HS-5 (cell line): ENCODE results near the gene APOBEC3F.
"Not testable (repeated sequence)": the region's sequence is repeated elsewhere in the genome, so short reads cannot be mapped to it uniquely, and the experiment has no call there.

Experiments
- DNase-seq: peaks from one replicate; pipeline ENCODE4 v3.0.0-alpha.2; 2012; ENCODE audit warnings: low read depth

Gene APOBEC3F

DNA sequence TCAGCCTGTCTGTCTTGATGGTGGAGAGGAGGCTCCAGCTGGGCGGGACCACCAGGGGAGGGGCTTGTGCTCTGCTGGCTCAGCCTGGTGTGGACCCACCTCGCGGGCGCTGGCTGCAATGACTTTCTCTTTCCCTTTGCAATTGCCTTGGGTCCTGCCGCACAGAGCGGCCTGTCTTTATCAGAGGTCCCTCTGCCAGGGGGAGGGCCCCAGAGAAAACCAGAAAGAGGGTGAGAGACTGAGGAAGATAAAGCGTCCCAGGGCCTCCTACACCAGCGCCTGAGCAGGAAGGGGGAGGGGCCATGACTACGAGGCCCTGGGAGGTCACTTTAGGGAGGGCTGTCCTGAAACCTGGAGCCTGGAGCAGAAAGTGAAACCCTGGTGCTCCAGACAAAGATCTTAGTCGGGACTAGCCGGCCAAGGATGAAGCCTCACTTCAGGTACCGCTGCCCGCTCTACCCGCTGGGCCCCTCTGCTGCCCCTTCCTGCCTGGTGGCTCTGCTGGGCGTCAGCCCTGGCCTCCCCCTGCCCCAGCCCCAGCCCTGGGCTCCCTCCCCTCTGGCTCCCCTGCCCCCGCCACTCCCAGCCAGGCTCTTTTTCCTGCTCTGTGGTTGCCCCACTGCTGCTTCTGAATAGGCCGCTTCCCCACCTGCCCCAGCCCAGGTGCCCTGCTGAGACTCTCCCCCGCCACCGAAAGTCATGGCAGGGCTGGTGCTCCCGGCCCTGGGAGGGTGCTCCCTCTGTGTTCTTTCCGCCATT, at the start of gene APOBEC3F:
Gene APOBEC3F (plus strand): TSS at position 327 of the 759 bp plus-strand sequence. CDS start 97 bp downstream, at position 424.
- DNase-seq = peak; percentile 11

DNA sequence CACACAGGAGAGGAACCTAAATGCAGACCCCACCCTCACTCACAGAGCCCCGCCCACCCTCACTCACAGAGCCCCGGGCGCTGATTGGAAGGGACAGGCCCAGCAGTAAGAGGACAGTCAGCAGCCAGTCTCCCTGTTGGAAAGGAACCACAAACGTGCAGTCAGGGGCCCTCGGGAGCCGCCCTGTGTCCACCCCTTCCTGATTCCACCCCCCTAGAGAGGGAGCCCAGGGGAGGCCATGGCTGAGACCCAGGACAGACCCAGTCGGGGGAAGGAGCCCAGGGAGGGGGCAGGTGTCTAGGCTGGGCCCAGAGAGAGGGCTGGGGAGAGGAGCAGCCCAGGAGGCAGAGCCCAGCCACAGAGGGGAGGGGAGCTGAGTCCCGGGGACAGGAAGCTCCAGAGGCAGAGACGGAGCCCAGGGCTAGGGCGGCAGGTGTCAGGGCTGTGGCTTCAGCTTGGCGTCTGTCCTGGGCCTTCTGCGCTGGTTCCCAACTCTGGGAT, 47.7 kb upstream of the APOBEC3F start:
- not testable (repeated sequence) for DNase-seq

DNA sequence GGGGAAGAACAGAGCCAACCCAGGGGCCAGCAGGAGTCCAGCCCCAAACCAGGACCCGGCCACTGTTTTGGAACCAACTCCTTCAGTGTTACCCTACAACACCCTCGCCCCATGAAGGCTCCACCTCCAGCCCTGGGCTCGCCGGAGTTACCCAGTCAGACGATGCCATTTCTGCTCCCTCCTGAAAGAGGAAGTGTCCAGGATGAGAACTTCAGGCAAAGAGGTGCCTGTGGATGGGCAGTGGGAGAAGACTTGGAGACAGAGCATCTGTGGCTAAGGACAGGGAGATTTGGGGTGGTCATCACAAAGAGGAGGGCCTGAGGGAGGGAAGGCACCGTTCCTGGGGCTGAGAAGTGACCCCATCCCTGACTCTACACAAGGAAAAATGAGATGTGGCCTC, 44.6 kb upstream of the APOBEC3F start:
- no peak for DNase-seq

DNA sequence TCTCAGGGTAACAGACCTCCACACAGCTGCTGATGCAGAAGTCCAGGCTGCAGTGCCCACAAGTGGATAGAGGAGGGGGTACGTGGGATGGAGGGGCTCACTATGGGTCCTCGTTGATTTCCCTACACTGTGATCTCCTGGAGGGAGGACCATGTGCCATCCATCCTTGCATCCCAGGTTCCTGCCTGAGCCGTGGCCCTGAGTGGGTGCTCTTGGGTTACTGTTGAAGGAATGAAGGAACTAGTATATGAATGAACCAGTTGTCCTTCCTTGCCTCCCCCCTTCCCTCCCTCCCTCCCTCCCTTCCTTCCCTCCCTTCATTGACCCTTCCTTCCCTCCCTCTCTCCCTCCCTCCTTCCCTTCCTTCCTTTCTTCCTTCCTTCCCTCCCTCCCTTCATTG, 43.1 kb upstream of the APOBEC3F start:
- DNase-seq = no peak

DNA sequence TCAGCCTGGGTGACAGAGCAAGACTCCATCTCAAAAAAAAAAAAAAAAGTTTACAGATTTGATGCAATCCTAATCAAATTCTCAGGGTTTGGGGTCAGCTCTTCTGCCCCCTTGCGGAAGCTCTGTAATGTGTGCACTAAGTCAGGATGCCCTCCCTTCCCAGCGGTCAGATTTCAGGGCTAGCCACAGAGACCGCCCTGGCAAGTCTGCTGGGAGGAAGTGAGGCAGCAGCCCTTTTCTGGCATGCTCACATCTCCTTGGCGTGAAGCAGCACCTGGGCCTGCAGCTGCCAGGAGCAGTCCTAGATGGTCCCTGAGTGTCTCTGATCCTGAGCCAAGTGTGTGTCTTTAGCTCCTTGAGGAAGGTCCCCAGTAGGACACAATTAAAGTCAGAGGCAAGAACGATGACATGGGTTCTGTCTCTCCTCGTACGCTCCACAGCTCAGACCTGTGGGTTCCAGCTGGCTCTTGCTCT, 37.5 kb upstream of the APOBEC3F start:
- peak; percentile 73 for DNase-seq

DNA sequence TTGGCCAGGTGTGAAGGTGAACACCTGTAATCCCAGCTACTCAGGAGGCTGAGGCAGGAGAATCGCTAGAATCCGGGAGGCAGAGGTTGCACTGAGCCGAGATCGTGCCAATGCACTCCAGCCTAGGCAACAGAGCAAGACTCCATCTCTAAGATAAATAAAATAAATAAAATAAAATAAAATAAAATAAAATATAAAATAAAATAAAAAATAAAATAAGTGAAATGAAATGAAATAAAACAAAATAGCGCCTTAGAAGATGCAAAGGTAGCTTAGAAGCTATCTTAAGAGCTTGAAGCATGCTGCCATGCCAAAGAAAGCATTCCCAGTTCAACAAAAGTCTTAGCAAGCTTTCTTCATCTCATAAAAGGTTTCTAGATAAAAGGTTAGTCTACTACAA, 33.5 kb upstream of the APOBEC3F start:
- no peak for DNase-seq

DNA sequence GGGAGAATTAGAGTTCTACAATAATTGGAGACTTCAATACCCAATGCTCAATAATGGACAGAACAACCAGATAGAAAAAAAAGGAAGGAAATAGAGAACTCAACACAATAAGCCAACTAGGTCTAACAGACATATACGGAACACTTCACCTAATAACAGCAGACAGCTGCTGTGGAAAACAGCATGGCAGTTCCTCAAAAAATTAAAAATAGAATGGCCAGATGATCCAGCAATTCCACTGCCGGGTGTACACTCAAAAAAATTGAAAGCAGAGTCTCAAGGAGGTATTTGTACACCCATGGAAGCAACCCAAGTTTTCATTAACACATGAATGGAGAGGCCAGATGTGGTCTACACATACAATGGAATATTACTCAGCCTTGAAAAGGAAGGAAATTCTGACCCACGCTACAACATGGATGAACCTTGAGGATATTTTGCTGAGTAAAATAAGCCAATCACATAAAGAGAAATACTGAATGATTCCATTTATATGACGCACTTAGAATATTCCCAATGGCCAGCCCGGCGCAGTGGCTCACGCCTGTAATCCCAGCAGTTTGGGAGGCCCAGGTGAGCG, 32.3 kb upstream of the APOBEC3F start:
- DNase-seq = not testable (repeated sequence)

DNA sequence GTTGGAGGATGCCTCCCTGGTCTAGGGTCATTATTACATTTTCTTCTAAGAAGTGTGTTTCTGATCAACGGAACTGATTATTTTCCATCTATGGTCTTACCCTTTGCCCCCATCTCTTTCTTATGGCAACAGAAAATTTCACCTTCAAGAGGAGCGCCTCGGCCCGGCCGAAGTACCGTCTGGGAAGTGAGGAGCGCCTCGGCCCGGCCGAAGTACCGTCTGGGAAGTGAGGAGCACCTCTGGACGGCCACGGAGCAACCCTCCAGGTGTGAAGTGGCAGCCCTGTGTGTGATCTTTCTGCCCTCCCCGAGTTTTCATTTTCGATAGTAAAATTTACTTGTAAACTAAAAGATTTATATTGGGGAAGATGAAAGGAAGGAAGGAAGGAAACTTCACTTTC, 29.7 kb upstream of the APOBEC3F start:
- no peak for DNase-seq

DNA sequence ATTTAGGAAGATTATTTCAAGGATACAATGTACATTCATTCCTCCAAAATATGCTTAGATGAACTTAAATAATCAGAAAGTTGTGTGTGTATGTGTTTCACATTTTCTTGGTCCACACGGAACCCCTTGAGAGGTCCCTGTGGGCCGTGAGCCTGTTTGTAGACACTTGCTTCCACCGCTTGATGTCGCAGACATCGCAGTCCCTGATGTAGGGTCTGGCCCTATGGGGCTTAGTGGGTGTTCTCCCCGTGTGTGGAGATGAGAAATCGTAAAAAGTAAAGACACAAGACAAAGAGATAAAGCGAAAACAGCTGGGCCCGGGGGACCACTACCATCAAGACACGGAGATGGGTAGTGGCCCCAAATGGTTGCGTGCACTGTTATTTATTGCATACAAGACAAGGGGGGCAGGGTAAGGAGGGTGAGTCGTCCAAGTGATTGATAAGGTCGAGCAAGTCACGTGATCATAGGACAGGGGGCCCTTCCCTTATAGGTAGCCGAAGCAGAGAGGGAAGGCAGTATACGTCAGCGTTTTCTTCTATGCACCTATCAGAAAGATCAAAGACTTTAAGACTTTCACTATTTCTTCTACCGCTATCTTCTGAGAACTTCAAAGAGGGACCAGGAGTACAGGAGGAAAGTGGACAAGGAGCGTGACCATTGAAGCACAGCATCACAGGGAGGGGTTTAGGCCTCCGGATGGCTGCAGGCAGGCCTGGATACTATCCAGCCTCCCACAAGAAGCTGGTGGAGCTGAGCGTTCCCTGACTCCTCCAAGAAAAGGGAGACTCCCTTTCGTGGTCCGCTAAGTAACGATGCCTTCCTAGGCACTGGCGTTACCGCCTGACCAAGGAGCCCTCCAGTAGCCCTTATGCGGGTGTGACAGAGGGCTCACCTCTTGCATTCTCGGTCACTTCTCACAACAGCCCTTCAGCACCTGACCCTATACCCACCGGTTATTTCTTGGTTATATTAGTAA, 27.8 kb upstream of the APOBEC3F start:
- DNase-seq = no peak

DNA sequence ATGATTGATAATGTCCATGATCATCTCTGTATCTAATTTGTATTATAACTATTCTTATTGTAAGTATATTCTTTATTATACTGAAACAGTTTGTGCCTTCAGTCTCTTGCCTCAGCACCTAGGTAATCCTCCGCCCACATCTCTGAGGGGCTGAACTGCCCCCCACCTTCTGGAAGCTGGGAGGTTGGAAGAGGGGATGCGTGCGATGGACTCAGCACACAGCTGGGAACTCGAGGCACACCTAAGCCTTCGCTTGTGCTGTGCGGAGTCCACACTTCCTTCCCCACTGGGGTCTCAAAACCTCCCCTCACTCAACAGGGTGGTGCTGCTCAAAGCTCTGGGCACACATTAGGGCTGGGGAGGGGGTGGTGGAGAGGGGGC, 27.1 kb upstream of the APOBEC3F start:
- not testable (repeated sequence) for DNase-seq

DNA sequence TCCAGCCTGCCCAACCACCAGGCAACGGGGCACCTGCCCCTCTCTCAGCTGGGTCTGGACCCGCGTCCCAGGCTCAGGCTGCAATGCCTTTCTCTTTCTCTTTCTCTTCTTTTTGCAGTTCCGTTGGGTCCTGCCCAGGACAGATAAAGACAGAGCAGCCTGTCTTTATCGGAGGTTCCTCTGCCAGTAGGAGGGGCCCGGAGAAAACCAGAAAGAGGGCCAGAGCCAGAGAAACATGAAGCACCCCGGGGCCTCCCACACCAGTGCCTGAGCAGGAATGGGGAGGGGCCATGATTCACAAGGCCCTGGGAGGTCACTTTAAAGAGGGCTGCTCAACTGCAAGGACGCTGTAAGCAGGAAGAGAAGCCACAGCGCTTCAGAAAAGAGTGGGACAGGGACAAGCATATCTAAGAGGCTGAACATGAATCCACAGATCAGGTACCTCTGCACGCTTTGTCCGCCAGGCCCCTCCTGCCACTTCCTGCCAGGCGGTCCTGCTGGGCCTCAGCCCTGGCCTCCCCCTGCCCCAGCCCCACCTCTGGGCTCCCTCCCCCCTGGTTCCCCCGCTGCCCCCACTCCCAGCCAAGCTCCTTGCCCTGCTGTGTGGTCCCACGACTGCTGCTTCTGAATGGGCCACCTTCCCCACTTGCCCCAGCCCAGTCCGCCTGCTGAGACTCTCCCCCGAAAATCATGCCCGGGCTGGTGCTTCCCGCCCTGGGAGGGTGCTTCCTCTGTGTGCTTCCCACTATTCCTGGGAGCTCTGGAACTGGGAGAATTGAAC, 26.5 kb upstream of the APOBEC3F start, which contains the start of gene APOBEC3C:
Gene APOBEC3C (plus strand): TSS at position 316 of the 781 bp plus-strand sequence. CDS start 106 bp downstream, at position 422.
- peak; percentile 67 for DNase-seq

DNA sequence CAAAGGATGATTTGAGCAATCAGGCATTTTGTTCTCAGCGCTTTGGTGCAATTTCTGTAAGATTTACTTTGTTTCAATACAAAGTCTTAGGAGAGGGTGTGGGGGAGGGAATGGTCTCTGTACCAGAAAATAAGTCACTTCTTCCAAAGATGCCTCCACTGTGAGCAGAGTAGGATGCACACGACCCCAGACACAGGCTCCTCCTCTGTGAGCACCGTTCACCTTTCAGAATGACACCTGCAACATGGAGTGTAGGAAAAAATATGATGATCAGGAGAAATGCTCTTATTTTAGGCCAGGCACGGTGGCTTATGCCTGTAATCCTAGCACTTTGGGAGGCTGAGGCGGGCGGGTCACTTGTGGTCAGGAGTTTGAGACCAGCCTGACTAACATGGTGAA, 25.9 kb upstream of the APOBEC3F start:
- not testable (repeated sequence) for DNase-seq

DNA sequence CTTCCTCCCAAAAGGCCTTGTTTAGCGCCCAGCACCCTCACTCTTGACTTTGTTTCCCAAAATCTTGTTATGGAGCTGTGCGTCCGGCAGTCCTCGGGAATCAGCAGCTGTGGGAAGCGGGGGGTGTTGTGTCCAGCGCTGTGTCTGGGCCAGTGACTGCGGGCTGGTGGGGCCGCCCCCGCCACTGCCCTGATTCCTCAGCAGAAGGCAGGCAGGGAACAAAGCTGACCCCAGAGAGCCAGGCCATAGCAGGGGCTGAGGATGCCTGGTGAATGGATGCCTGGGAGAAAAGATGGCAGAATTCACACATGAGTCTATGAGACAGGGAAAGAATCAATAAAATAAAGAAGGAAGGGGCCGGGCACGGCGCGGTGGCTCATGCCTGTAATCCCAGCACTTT, 24.1 kb upstream of the APOBEC3F start:
- DNase-seq = no peak

DNA sequence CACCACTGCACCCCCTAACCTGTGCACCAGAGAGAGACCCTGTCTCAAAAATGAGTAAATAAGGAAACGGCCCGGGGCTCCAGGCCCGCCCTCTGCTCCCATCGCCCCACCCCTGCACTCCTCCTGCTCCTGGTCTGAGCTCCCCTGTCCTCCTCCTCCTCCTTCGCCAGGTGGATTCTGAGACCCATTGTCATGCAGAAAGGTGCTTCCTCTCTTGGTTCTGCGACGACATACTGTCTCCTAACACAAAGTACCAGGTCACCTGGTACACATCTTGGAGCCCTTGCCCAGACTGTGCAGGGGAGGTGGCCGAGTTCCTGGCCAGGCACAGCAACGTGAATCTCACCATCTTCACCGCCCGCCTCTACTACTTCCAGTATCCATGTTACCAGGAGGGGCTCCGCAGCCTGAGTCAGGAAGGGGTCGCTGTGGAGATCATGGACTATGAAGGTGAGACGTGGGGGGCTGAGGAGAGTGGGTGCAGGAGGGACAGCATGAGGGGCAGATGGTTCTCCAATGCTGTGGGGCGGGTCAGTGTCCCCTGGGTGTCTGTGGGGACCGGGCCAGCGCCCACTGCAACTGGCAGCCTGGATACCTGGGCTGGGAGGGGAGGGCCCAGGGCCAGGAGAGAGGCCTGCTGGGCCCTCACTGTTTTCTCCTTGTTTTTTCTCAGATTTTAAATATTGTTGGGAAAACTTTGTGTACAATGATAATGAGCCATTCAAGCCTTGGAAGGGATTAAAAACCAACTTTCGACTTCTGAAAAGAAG, 22.9 kb upstream of the APOBEC3F start:
- DNase-seq = no peak

DNA sequence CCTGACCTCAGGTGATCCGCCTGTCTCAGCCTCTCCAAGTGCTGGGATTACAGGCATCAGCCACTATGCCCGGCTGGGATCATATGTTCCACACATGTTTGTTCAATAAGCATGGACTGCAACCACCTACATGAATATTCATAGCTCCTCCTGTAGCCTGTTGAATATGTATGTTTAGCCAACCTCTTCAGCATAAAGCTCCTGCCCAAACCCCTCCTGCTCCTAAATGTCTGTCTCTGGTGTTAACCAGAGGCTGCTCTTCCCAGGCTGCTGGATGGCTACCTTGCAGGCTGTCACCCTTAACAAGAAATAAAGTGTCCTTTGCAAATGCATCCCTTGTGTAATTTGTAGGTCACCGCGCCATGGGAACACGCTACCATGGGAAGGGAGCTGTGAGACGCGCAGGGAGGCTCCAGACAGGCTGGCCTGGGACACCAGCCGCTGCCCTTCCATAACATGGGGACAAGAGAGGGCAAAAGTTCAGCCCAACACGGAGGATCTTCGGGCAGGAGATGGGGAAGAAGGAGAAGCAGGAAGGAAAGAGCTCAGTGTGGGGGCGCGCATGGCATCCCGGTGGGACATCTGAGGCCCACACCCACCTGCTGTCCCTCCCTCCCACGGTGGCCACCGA, 20.5 kb upstream of the APOBEC3F start:
- DNase-seq = not testable (repeated sequence)

DNA sequence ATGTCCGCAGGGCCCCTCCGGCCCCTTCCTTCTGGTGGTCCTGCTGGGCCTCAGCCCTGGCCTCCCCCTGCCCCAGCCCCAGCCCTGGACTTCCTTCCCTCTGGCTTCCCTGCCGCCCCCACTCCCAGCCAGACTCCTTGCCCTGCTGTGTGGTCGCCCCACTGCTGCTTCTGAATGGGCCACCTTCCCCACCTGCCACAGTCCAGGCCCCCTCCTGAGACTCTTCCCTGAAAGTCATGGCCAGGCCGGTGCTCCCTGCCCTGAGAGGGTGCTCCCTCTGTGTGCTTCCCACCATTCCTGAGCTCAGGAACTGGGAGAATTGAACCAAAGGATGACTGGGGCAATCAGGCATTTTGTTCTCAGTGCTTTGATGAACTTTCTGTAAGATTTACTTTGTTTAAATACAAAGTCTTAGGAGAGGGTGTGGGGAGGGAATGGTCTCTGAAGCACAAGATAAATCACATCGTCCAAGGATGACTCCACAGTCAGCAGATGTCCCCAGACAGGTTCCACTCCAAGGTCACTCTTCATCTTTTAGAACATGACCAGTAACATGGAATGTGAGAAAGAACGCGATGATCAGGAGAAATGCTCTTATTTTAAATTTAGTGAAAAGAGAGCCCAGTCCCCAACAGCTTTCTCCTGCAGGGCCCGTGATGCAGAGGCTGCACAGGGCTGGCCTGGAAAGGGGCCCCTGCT, 19.0 kb upstream of the APOBEC3F start:
- DNase-seq = no peak

DNA sequence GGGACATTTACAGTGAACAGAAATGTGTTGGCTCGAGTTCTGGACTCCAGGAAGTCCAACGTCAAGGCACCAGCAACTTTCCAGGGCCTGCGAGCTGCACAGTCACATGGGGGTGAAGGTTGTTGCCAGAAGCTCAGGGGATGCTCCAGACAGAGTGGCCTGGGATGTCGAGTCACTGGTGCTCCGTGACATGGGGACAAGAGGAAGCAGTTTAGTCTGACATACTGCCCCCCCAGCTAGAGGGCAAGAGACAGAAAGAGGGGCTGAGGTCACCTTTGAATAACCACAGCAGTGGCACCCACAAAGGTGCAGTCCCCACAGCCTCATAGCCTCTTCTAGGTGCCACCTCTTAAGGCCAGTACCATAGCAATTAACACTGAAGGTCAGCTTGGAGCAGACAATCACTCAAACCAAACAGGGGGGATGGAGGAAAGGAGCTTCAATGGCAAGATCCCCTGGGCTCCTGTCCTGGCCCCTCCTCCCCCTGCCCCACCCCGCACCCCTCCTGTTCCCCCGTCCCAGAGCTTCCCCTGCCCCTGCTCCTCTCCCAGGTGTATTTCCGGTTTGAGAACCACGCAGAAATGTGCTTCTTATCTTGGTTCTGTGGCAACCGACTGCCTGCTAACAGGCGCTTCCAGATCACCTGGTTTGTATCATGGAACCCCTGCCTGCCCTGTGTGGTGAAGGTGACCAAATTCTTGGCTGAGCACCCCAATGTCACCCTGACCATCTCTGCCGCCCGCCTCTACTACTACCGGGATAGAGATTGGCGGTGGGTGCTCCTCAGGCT, 15.9 kb upstream of the APOBEC3F start:
- no peak for DNase-seq

DNA sequence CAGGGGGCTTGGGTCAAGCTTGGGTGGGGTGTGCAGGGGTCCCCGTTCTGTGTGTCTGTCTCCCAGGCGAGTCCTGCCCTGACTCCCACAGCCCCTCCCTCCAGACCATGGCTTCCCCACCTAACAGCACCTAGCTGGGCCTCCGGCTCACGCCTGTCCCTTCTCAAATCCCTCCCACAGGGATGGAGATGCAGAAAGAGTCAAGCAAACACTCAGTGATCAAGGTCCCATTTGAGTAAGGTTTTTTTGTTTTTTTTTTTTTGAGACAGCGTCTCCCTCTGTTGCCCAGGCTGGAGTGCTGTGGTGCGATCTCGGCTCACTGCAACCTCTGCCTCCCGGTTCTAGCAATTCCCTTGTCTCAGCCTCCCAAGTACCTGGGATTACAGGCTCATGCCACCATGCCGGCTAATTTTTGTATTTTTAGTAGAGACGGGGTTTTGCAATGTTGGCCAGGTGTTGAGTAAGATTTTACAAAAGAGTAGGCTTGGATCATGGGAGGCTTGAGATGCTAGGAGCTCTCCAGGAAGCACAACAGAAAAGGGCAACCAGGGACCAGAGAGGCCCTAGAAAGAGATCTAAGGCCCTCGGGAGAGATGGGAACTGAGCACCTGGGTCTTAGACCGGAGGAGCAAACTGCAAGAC, 14.0 kb upstream of the APOBEC3F start:
- no peak for DNase-seq
